Neural cell (in vitro differentiated cells): ENCODE data around the gene PFKP. TPM values are rescaled to one million over a fixed set of nuclear protein-coding genes. Genes with fewer than 3 reads are reported as not detected.

Source experiments
- H2AFZ ChIP-seq: fragments of 200-600, 300-800 bp; sonication (generic), shearing (Covaris generic); 2 replicates; pipeline ENCODE4 v1.6.0; 2014; ENCODE audit warnings: low read depth, mild to moderate bottlenecking, antibody characterized with exemption, low read length, moderate library complexity
- H3F3A ChIP-seq: fragments of 200-600 bp; shearing (Covaris generic); 2 replicates; pipeline ENCODE4 v1.6.1; 2016; ENCODE audit warnings: mild to moderate bottlenecking, moderate library complexity, mixed read lengths, antibody characterized with exemption, low read length; ENCODE audit not compliant: insufficient read depth, poor library complexity, severe bottlenecking
- H3K27ac ChIP-seq: fragments of 200-600, 300-800 bp; sonication (generic), shearing (Covaris generic); 2 replicates; pipeline ENCODE4 v1.5.1; 2014; ENCODE audit warnings: mild to moderate bottlenecking, low read length, moderate library complexity
- H3K27me3 ChIP-seq: fragments of 300-800, 200-600 bp; sonication (generic), shearing (Covaris generic); 2 replicates; pipeline ENCODE4 v1.6.0; 2014; ENCODE audit warnings: mild to moderate bottlenecking, low read depth, low read length, moderate library complexity; ENCODE audit not compliant: insufficient read depth
- H3K36me3 ChIP-seq: fragments of 300-800, 200-600 bp; sonication (generic), shearing (Covaris generic); 2 replicates; pipeline ENCODE4 v1.5.1; 2014; ENCODE audit warnings: mild to moderate bottlenecking, antibody characterized with exemption, low read length, moderate library complexity; ENCODE audit not compliant: insufficient read depth
- H3K4me2 ChIP-seq: fragments of 300-800, 200-600 bp; sonication (generic), shearing (Covaris generic); 2 replicates; pipeline ENCODE4 v1.6.0; 2014; ENCODE audit warnings: mild to moderate bottlenecking, low read length
- H3K4me3 ChIP-seq: fragments of 300-800, 200-600 bp; sonication (generic), shearing (Covaris generic); 2 replicates; pipeline ENCODE4 v1.5.1; 2014; ENCODE audit warnings: mild to moderate bottlenecking, low read length, moderate library complexity
- H3K79me2 ChIP-seq: fragments of 200-600 bp; shearing (Covaris generic); replicated peaks from 2 replicates; pipeline ENCODE4 v1.6.0; 2014; ENCODE audit warnings: mild to moderate bottlenecking, low read length, moderate library complexity; ENCODE audit not compliant: insufficient read depth
- H3K9ac ChIP-seq: fragments of 300-800, 200-600 bp; sonication (generic), shearing (Covaris generic); 2 replicates; pipeline ENCODE4 v1.6.1; 2016; ENCODE audit warnings: mild to moderate bottlenecking, low read length, mixed read lengths
- H3K9me2 ChIP-seq: fragments of 200-600 bp; shearing (Covaris generic); 2 replicates; pipeline ENCODE4 v1.6.1; 2016; ENCODE audit warnings: mild to moderate bottlenecking, low read length, mixed read lengths; ENCODE audit not compliant: insufficient read depth
- H3K9me3 ChIP-seq: fragments of 200-600, 300-800 bp; sonication (generic), shearing (Covaris generic); 2 replicates; pipeline ENCODE4 v1.6.1; 2016; ENCODE audit warnings: mild to moderate bottlenecking, mixed run types, low read length, moderate library complexity, mixed read lengths
- H4K20me1 ChIP-seq: fragments of 200-600 bp; shearing (Covaris generic); 2 replicates; pipeline ENCODE4 v1.6.1; 2016; ENCODE audit warnings: mild to moderate bottlenecking, mixed run types; ENCODE audit not compliant: insufficient read depth
- EP300 ChIP-seq: fragments of 450-650 bp; conservative IDR thresholded peaks from 2 replicates; pipeline ENCODE4 v1.6.1; 2014; ENCODE audit warnings: antibody characterized with exemption, mild to moderate bottlenecking, moderate library complexity; ENCODE audit not compliant: poor library complexity, severe bottlenecking
- EZH2 ChIP-seq: fragments of 200-600, 300-800 bp; shearing (Covaris generic), sonication (generic); IDR thresholded peaks from 2 replicates; pipeline ENCODE4 v1.6.1; 2014; ENCODE audit warnings: antibody characterized with exemption, low read length, borderline replicate concordance, mild to moderate bottlenecking; ENCODE audit not compliant: insufficient read depth, poor library complexity, severe bottlenecking
- MXI1 ChIP-seq: fragments of 450-650 bp; conservative IDR thresholded peaks from 2 replicates; pipeline ENCODE4 v1.6.1; 2014; ENCODE audit warnings: antibody characterized with exemption, mild to moderate bottlenecking; ENCODE audit not compliant: poor library complexity, severe bottlenecking
- POLR2AphosphoS5 ChIP-seq: IDR thresholded peaks from 2 replicates; pipeline ENCODE4 v1.6.1; 2012
- RAD21 ChIP-seq: fragments of 450-650 bp; conservative IDR thresholded peaks from 2 replicates; pipeline ENCODE4 v1.6.1; 2014; ENCODE audit warnings: antibody characterized with exemption, mild to moderate bottlenecking, moderate library complexity
- SMC3 ChIP-seq: fragments of 450-650 bp; conservative IDR thresholded peaks from 2 replicates; pipeline ENCODE4 v1.6.1; 2014; ENCODE audit warnings: antibody characterized with exemption, mild to moderate bottlenecking, moderate library complexity; ENCODE audit not compliant: poor library complexity
- TAF1 ChIP-seq: IDR thresholded peaks from 2 replicates; pipeline ENCODE4 v1.6.1; 2012; ENCODE audit warnings: low read depth
- polyA plus RNA-seq: library from polyadenylated mRNA; depleted of rRNA; stranded (reverse); fragments of >200 nt; gene quantifications from 2 replicates; pipeline ENCODE4 v1.2.3, GENCODE V29; 2014
- TF ChIP-seq, protein P1 (sequence below): IDR thresholded peaks from 2 replicates; pipeline ENCODE4 v1.6.1; 2012; ENCODE audit warnings: borderline replicate concordance
- TF ChIP-seq, protein P2 (sequence below): fragments of 450-650 bp; IDR thresholded peaks from 2 replicates; pipeline ENCODE4 v1.5.1; 2014; ENCODE audit warnings: antibody characterized with exemption, mild to moderate bottlenecking, moderate library complexity; ENCODE audit not compliant: poor library complexity, severe bottlenecking

PFKP gene
- polyA plus RNA-seq, 1 donor from 2014 or later = 27.9 TPM

DNA sequence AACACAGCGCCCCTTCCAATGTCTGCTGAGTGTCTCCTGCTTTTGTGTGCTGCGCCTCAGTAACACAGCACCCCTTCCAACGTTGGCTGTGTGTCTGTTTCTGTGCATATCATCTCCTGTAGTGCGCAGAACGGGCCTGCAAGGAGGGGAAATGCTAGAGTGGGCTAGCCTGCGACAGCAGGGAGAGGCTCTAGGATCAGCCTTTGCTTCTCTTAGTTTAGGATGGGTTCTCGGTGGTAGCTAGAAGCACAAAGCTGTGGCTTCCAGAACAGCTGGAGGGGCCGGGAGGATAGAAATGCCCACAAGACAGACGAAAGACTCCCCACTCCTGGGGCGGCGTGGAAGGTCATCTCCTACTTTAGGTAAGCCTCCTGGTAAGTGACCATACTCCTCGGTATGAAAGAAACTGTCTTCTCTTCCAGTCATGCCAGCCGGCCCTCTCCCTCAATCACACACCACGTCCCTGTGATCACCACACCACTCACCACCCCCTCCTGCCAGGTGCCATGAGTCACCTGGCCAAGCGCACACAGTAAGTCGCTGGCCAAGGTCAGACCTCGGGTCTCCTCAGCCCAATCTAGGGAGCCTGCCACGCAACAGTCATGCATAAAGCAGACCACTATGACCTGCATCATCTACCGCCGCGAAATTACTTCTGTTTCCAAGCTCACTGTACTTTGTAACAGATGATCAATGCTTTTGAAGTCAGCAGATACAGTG, 100.4 kb downstream of the PFKP start:
- H3K9me2 ChIP-seq = no peaks in the 10 kb centered on the region
- H3F3A ChIP-seq = no peaks in the 10 kb centered on the region
- H3K4me3 ChIP-seq = no peak overlapping the region
- H4K20me1 ChIP-seq = no peaks in the 10 kb centered on the region
- H3K79me2 ChIP-seq = peaks cover 3% of the 10 kb centered on the region
- H3K36me3 ChIP-seq = no peaks in the 10 kb centered on the region
- no peaks in the 10 kb centered on the region for H3K9me3 ChIP-seq
- no peak overlapping the region for H2AFZ ChIP-seq
- no peaks in the 10 kb centered on the region for H3K27me3 ChIP-seq
- no peak overlapping the region for H3K27ac ChIP-seq
- H3K4me2 ChIP-seq = no peak overlapping the region
- TF ChIP-seq, protein P1, sequence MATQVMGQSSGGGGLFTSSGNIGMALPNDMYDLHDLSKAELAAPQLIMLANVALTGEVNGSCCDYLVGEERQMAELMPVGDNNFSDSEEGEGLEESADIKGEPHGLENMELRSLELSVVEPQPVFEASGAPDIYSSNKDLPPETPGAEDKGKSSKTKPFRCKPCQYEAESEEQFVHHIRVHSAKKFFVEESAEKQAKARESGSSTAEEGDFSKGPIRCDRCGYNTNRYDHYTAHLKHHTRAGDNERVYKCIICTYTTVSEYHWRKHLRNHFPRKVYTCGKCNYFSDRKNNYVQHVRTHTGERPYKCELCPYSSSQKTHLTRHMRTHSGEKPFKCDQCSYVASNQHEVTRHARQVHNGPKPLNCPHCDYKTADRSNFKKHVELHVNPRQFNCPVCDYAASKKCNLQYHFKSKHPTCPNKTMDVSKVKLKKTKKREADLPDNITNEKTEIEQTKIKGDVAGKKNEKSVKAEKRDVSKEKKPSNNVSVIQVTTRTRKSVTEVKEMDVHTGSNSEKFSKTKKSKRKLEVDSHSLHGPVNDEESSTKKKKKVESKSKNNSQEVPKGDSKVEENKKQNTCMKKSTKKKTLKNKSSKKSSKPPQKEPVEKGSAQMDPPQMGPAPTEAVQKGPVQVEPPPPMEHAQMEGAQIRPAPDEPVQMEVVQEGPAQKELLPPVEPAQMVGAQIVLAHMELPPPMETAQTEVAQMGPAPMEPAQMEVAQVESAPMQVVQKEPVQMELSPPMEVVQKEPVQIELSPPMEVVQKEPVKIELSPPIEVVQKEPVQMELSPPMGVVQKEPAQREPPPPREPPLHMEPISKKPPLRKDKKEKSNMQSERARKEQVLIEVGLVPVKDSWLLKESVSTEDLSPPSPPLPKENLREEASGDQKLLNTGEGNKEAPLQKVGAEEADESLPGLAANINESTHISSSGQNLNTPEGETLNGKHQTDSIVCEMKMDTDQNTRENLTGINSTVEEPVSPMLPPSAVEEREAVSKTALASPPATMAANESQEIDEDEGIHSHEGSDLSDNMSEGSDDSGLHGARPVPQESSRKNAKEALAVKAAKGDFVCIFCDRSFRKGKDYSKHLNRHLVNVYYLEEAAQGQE = no peak
- no peak overlapping the region for H3K9ac ChIP-seq

DNA sequence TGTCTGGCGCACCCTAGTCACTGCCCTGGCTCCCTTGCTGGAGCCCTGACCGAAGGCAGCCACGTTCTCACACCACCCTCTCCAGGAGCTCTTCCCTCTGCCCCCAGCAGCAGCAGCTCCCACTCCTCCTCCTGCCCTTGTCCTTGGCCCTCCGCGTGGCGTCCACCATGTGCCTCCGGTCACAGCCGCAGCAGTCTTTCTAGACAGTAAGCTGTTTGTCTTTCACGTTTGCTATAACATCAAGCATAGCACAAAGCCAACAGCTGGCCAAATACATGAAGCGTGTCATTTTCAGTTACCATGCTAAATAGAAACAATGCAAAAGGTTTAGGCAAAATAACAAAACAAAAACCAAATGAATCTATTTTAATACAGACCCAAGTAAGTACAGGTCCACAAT, 101.9 kb downstream of the PFKP start:
- no peaks in the 10 kb centered on the region for H3K9me3 ChIP-seq
- no peak overlapping the region for H3K27ac ChIP-seq
- peaks cover 3% of the 10 kb centered on the region for H3K79me2 ChIP-seq
- H3K9ac ChIP-seq = no peak overlapping the region
- no peak overlapping the region for H2AFZ ChIP-seq
- H4K20me1 ChIP-seq = no peaks in the 10 kb centered on the region
- no peaks in the 10 kb centered on the region for H3F3A ChIP-seq
- H3K27me3 ChIP-seq = no peaks in the 10 kb centered on the region
- H3K4me2 ChIP-seq = no peak overlapping the region
- TF ChIP-seq, protein P1 = no peak
- TF ChIP-seq RAD21 (no peak), TAF1 (no peak), POLR2AphosphoS5 (no peak), EZH2 (no peak), SMC3 (no peak), MXI1 (no peak), EP300 (no peak)
- TF ChIP-seq, protein P2, sequence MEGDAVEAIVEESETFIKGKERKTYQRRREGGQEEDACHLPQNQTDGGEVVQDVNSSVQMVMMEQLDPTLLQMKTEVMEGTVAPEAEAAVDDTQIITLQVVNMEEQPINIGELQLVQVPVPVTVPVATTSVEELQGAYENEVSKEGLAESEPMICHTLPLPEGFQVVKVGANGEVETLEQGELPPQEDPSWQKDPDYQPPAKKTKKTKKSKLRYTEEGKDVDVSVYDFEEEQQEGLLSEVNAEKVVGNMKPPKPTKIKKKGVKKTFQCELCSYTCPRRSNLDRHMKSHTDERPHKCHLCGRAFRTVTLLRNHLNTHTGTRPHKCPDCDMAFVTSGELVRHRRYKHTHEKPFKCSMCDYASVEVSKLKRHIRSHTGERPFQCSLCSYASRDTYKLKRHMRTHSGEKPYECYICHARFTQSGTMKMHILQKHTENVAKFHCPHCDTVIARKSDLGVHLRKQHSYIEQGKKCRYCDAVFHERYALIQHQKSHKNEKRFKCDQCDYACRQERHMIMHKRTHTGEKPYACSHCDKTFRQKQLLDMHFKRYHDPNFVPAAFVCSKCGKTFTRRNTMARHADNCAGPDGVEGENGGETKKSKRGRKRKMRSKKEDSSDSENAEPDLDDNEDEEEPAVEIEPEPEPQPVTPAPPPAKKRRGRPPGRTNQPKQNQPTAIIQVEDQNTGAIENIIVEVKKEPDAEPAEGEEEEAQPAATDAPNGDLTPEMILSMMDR = no peak
- H3K4me3 ChIP-seq = no peak overlapping the region
- H3K36me3 ChIP-seq = no peaks in the 10 kb centered on the region
- no peaks in the 10 kb centered on the region for H3K9me2 ChIP-seq
